ENCODE results near the gene ALOX15.

Gene ALOX15

DNA sequence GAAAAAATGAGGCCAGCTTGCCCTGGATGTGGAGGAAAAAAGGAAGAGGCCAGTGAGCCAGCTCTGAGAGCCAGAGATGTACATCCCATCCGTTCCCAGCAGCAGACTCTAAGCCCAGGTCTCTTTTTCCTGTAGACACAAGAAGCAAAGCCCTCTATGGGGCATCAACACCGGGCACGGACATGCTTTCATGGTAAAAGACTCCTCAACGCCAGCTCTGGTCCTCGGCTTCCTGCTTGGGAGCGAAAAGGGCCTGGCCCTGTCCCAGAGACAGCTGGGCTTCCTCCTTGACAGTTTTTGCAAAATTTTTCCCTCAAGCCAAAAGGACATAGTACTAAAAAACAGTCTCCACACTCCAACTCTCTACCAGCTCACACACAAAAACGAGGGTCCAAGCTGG is 35.3 kb upstream of the ALOX15 start:
- no peaks in the 10 kb centered on the region for H3K9me3 ChIP-seq
- no peak overlapping the region for H3K27ac ChIP-seq
- TF ChIP-seq, protein P1, sequence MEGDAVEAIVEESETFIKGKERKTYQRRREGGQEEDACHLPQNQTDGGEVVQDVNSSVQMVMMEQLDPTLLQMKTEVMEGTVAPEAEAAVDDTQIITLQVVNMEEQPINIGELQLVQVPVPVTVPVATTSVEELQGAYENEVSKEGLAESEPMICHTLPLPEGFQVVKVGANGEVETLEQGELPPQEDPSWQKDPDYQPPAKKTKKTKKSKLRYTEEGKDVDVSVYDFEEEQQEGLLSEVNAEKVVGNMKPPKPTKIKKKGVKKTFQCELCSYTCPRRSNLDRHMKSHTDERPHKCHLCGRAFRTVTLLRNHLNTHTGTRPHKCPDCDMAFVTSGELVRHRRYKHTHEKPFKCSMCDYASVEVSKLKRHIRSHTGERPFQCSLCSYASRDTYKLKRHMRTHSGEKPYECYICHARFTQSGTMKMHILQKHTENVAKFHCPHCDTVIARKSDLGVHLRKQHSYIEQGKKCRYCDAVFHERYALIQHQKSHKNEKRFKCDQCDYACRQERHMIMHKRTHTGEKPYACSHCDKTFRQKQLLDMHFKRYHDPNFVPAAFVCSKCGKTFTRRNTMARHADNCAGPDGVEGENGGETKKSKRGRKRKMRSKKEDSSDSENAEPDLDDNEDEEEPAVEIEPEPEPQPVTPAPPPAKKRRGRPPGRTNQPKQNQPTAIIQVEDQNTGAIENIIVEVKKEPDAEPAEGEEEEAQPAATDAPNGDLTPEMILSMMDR (IDR thresholded peaks at IDR 0.05): no peak
- intact Hi-C loops (cut with DNase I; ENCODE audit: low total_unique reads): no loop called here
- H3K27me3 ChIP-seq: no peaks in the 10 kb centered on the region
- H3K4me1 ChIP-seq: peaks cover 0 to 3% (median 0%) of the 10 kb centered on the region in 4 donors
- no peak for DNase-seq
- H3K36me3 ChIP-seq: peaks cover 66 to 100% (median 92%) of the 10 kb centered on the region in 3 donors
- H3K4me3 ChIP-seq: no peak overlapping the region

DNA sequence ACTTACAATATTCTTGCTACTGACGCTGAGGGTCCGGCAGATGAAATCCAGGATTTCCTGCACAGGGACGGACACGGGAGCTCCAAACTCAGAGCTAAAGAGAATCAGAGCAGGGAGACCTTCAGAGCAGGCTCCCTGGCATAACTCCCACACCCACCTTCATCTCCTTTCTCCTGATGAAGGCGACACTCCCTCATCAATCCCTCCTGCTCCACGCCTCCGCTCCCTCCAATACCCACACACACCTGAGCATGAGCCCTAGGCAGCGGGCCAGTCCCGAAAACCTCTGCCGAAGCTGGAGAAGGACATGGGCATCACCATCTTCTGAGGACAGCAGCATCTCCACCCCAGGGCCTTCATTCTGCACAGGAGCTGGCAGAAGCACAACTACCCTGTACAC is 34.3 kb upstream of the ALOX15 start:
- DNase-seq: no peak
- Histone ChIP-seq H3K9me3 (no peaks in the 10 kb centered on the region), H3K27ac (no peak overlapping the region), H3K36me3 (peaks cover 60 to 100% (median 92%) of the 10 kb centered on the region in 3 donors), H3K4me3 (no peak overlapping the region), H3K4me1 (peaks cover 0 to 3% (median 0%) of the 10 kb centered on the region in 4 donors), H3K27me3 (no peaks in the 10 kb centered on the region)
- TF ChIP-seq, protein P1 (IDR thresholded peaks at IDR 0.05): no peak
- intact Hi-C loops (cut with DNase I; ENCODE audit: low total_unique reads): no loop called here

DNA sequence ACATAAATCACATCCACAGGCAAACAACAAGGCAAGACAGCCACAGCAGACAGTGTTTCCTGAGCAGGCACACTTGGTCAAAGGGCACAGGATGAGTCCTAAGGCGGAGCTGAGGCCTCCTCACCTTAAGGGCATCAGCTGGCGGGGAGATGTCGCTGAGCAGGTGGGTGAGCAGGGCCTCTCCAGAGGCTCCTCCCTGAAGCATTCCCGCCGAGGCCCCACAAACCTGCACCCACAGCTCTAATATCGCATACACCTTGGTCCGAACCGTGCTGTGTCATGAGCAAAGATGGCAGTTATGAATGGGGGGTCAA is 33.2 kb upstream of the ALOX15 start:
- Histone ChIP-seq H3K4me1 (peaks cover 0 to 3% (median 0%) of the 10 kb centered on the region in 4 donors), H3K9me3 (no peaks in the 10 kb centered on the region), H3K36me3 (peaks cover 56 to 97% (median 83%) of the 10 kb centered on the region in 3 donors), H3K4me3 (no peak overlapping the region), H3K27me3 (no peaks in the 10 kb centered on the region), H3K27ac (no peak overlapping the region)
- intact Hi-C loops (cut with DNase I; ENCODE audit: low total_unique reads): no loop called here
- DNase-seq: no peak
- TF ChIP-seq, protein P1 (IDR thresholded peaks at IDR 0.05): no peak

DNA sequence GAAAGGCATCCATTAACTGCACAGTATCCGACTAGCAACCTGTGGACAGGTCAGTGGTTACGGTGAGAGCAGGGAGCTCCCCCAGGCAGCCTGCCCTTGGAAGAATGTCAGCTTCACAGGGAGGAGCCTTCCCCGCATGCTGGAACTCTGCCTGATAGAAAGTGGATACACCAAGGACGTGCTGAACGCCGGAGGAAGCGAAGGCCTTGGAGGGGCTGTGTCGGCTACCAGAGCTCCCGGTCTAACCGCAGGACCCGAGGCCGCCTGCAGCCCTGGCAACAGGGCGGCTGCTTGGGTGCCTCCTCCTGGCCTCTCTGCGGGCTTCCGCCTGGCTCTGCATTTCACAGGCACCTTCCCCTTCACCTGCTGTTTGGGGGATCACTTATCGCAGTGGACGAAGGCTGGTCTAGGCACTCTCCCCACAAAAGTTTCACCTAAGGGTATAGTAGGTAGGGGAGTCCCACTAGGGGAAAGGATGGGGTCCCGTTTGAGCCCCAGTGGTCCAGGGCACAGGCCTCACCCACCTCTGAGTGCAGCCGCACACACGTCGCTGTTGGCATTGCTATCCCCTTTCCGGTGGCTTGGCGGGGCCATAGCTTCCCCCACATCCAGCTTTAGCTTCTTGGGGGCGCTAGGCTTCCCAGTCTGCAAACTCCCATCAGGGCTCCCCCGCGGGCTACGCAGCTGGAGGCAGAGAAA is 32.7 kb upstream of the ALOX15 start:
- H3K36me3 ChIP-seq: peaks cover 56 to 92% (median 81%) of the 10 kb centered on the region in 3 donors
- H3K9me3 ChIP-seq: no peaks in the 10 kb centered on the region
- H3K4me3 ChIP-seq: no peak overlapping the region
- H3K4me1 ChIP-seq: peaks cover 0 to 3% (median 0%) of the 10 kb centered on the region in 4 donors
- intact Hi-C loops (cut with DNase I; ENCODE audit: low total_unique reads): no loop called here
- no peak for DNase-seq
- H3K27ac ChIP-seq: no peak overlapping the region
- TF ChIP-seq, protein P1 (IDR thresholded peaks at IDR 0.05): no peak
- H3K27me3 ChIP-seq: no peaks in the 10 kb centered on the region

DNA sequence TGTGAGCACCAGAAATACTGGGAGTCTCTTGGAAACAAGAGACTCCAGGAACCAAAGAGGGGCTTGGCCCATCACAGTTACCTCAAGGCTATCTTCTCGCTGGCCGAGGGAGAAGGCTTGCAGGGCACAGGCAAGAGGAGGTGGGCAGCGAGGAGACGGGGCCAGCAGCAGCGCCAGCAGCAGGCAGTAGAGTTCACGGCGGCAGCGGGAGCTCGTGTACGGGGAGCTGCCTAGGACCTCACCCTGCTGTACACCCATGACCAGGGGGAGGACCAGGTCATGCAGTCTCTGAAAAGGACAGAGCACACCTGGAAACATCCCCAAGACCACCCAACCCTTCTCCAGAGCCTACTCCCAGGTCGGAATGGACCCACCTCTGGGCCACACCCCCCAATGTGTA is 31.7 kb upstream of the ALOX15 start:
- no peak overlapping the region for H3K4me3 ChIP-seq
- no peaks in the 10 kb centered on the region for H3K9me3 ChIP-seq
- TF ChIP-seq, protein P1 (IDR thresholded peaks at IDR 0.05): no peak
- H3K27me3 ChIP-seq: no peaks in the 10 kb centered on the region
- H3K36me3 ChIP-seq: peaks cover 56 to 83% (median 73%) of the 10 kb centered on the region in 3 donors
- DNase-seq: no peak
- no peaks in the 10 kb centered on the region for H3K4me1 ChIP-seq
- H3K27ac ChIP-seq: no peak overlapping the region
- intact Hi-C loops (cut with DNase I; ENCODE audit: low total_unique reads): no loop called here

Measured in tibial artery (tissue), 4 donors.